H1 (cell line): ENCODE measurements around the gene ARHGAP4. TPM values are rescaled to one million over a fixed set of nuclear protein-coding genes. Genes with fewer than 3 reads are reported as not detected.

Source experiments
- NANOG ChIP-seq: IDR thresholded peaks from 2 replicates; pipeline ENCODE4 v1.6.1; 2011; ENCODE audit warnings: low read length, low read depth, mild to moderate bottlenecking, inconsistent platforms; ENCODE audit not compliant: insufficient read depth, poor library complexity, severe bottlenecking
- PHF8 ChIP-seq: fragments of 200-600 bp; sonication (generic); conservative IDR thresholded peaks from 2 replicates; pipeline ENCODE4 v1.7.1; 2012; ENCODE audit warnings: low read depth, mild to moderate bottlenecking, inconsistent platforms, low read length, moderate library complexity
- RAD21 ChIP-seq, 2 experiments: IDR thresholded peaks in 1 of 2; conservative IDR thresholded peaks in 1 of 2; 2 replicates each; pipeline ENCODE4 v1.6.1; 2011; ENCODE audit warnings: low read depth in 2 of 2, low read length in 2 of 2, improper control_type of control experiment in 1 of 2, inconsistent platforms in 1 of 2, mild to moderate bottlenecking in 1 of 2, moderate library complexity in 1 of 2
- SP1 ChIP-seq: IDR thresholded peaks from 2 replicates; pipeline ENCODE4 v1.6.1; 2011; ENCODE audit warnings: low read depth, low read length
- polyA plus RNA-seq, 7 experiments: library from polyadenylated mRNA; depleted of rRNA in 3 of 7; stranded (reverse) in 5 of 7; unstranded in 2 of 7; fragments of >200 nt in 5 of 7; fragments of 200-250 nt in 2 of 7; gene quantifications; 1 replicate in 5 of 7; 2 replicates in 1 of 7; 4 replicates in 1 of 7; pipeline versions ENCODE4 v1.2.1 to v1.2.3, GENCODE V29; 2011 to 2013; ENCODE audit warnings: missing spikeins in 2 of 7, mixed read lengths in 2 of 7
- total RNA-seq: library from RNA; stranded (reverse); fragmentation: NEBNext Ultra II Directional; extraction: Animal tissue kit (Norgen Biotek cat#: 25700); gene quantifications from 2 replicates; pipeline ENCODE4 v1.2.1, GENCODE V29; 2021
- TF ChIP-seq, protein P1 (sequence below): fragments of 300-600 bp; sonication (generic); IDR thresholded peaks from 2 replicates; pipeline ENCODE4 v1.7.1; 2012; ENCODE audit warnings: low read length, moderate library complexity, mild to moderate bottlenecking, inconsistent platforms; ENCODE audit not compliant: insufficient replicate concordance

The ARHGAP4 gene
- total and polyA plus RNA-seq, 2 of the 8 experiments (the other 6 are each of a cell fraction or from before 2014, with no cell fraction given), result 23.9 to 26.0 TPM

GRCh38 chrX:153969125-153969903, 43.2 kb upstream of the ARHGAP4 start (continued):
- TF ChIP-seq RAD21 (IDR thresholded peaks at IDR 0.05 in 1 of 2, conservative IDR thresholded peaks at IDR 0.05 in 1 of 2; ENCODE audit: low read depth in 2 of 2, low read length in 2 of 2), result no peak
- TF ChIP-seq SP1, result no peak
- no peak for TF ChIP-seq PHF8
- no peak for TF ChIP-seq NANOG
- TF ChIP-seq, protein P1, sequence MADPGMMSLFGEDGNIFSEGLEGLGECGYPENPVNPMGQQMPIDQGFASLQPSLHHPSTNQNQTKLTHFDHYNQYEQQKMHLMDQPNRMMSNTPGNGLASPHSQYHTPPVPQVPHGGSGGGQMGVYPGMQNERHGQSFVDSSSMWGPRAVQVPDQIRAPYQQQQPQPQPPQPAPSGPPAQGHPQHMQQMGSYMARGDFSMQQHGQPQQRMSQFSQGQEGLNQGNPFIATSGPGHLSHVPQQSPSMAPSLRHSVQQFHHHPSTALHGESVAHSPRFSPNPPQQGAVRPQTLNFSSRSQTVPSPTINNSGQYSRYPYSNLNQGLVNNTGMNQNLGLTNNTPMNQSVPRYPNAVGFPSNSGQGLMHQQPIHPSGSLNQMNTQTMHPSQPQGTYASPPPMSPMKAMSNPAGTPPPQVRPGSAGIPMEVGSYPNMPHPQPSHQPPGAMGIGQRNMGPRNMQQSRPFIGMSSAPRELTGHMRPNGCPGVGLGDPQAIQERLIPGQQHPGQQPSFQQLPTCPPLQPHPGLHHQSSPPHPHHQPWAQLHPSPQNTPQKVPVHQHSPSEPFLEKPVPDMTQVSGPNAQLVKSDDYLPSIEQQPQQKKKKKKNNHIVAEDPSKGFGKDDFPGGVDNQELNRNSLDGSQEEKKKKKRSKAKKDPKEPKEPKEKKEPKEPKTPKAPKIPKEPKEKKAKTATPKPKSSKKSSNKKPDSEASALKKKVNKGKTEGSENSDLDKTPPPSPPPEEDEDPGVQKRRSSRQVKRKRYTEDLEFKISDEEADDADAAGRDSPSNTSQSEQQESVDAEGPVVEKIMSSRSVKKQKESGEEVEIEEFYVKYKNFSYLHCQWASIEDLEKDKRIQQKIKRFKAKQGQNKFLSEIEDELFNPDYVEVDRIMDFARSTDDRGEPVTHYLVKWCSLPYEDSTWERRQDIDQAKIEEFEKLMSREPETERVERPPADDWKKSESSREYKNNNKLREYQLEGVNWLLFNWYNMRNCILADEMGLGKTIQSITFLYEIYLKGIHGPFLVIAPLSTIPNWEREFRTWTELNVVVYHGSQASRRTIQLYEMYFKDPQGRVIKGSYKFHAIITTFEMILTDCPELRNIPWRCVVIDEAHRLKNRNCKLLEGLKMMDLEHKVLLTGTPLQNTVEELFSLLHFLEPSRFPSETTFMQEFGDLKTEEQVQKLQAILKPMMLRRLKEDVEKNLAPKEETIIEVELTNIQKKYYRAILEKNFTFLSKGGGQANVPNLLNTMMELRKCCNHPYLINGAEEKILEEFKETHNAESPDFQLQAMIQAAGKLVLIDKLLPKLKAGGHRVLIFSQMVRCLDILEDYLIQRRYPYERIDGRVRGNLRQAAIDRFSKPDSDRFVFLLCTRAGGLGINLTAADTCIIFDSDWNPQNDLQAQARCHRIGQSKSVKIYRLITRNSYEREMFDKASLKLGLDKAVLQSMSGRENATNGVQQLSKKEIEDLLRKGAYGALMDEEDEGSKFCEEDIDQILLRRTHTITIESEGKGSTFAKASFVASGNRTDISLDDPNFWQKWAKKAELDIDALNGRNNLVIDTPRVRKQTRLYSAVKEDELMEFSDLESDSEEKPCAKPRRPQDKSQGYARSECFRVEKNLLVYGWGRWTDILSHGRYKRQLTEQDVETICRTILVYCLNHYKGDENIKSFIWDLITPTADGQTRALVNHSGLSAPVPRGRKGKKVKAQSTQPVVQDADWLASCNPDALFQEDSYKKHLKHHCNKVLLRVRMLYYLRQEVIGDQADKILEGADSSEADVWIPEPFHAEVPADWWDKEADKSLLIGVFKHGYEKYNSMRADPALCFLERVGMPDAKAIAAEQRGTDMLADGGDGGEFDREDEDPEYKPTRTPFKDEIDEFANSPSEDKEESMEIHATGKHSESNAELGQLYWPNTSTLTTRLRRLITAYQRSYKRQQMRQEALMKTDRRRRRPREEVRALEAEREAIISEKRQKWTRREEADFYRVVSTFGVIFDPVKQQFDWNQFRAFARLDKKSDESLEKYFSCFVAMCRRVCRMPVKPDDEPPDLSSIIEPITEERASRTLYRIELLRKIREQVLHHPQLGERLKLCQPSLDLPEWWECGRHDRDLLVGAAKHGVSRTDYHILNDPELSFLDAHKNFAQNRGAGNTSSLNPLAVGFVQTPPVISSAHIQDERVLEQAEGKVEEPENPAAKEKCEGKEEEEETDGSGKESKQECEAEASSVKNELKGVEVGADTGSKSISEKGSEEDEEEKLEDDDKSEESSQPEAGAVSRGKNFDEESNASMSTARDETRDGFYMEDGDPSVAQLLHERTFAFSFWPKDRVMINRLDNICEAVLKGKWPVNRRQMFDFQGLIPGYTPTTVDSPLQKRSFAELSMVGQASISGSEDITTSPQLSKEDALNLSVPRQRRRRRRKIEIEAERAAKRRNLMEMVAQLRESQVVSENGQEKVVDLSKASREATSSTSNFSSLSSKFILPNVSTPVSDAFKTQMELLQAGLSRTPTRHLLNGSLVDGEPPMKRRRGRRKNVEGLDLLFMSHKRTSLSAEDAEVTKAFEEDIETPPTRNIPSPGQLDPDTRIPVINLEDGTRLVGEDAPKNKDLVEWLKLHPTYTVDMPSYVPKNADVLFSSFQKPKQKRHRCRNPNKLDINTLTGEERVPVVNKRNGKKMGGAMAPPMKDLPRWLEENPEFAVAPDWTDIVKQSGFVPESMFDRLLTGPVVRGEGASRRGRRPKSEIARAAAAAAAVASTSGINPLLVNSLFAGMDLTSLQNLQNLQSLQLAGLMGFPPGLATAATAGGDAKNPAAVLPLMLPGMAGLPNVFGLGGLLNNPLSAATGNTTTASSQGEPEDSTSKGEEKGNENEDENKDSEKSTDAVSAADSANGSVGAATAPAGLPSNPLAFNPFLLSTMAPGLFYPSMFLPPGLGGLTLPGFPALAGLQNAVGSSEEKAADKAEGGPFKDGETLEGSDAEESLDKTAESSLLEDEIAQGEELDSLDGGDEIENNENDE, result no peak
